NCI-H128 (cell line): ENCODE results near the gene METAP2.

Source experiments
- DNase-seq: peaks from one replicate; lab custom pipeline; 2025; ENCODE audit not compliant: unreplicated experiment; lab: John Stamatoyannopoulos, UW

Gene METAP2

DNA sequence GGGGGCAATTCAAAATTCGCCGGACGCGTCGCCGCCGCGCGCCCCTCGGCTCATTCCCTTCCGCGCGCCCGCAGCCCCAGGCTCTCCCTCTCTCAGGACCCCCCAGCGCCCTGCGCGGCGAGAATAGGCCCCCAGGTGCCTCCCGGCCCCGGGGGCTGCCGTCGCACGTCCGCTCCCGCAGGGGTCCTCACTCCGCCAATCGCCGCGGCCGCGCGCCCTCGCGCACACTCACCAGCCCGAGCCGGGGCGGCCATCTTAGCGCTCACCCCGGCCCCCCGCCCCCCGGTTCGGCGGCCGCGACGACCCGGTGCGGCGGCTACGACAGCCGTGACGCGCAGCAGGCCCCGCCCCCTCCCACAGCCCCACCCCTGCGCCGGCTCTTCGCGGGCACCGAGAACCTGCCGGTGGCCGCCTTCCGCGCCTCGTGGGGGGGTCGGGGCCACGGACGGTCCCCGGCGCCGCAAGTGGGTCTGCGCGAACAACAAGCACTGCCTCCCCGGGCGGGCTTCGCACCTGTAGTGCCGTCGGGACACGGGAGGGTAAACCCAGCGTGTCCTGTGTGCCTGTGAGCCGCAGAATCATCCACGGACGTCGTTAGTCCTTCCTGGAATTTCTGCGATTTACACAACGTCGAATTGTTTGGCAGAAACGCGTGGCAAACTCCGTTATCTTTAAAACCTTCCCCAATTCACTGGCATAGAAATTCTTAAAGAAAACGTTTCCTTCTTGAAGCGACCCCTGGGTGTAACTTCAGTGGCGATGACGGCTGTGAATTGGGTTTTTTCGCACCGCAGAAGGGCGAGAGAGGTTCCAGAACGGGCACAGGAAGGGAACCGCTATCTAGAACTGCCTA, 74.8 kb downstream of the METAP2 start:
- DNase-seq: peak; percentile 24

GRCh38 chr12:95549392-95550084, 75.6 kb downstream of the METAP2 start:
- no peak for DNase-seq

- no peak for DNase-seq
Measured at GRCh38 chr12:95551305-95551704, 77.4 kb downstream of the METAP2 start, which contains the start of gene USP44. Gene USP44 (minus strand): TSS chr12:95551476. CDS start chr12:95534256, 17,220 bp downstream.

- DNase-seq: no peak
Measured at GRCh38 chr12:95551913-95552516, 78.1 kb downstream of the METAP2 start.

DNA sequence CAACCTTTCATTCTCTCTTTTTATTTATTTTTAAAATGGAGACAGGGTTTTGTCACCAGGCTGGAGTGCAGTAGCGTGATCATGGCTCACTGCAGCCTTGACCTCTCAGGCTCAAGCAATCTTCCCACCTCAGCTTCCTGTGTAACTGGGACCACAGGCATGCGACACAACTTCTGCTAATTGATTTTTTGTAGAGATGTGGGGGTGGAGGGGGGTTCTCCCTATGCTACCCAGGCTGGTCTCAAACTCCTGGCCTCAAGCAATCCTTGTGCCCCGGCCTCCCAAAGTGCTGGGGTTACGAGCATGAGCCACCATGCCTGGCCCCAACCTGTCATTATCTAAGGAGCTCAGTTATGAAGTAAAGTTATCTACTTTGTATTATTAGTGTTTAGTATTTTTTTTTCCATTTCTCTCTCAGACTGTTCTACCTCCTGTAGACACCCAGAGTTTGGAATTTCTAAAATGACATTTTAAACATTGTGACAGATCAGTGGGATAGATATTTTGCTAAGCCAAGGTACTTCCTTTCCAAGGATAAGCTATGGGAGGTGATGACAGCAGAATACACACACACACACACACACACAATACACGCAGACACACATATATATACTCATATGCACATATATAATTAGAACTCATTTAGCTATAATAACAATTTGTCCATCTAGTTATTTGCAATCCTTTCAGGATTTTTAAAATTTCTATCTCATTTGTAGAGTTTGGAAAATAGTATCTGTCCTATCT, 79.4 kb downstream of the METAP2 start:
- DNase-seq: no peak

GRCh38 chr12:95554532-95555071, 80.7 kb downstream of the METAP2 start:
- no peak for DNase-seq

GRCh38 chr12:95557625-95558024, 83.7 kb downstream of the METAP2 start:
- DNase-seq: no peak
